Measurements from ENCODE around the gene FOXF1.
A peak's percentile ranks its signal among the peaks of the same experiment; 100 is the strongest.

Gene FOXF1

DNA sequence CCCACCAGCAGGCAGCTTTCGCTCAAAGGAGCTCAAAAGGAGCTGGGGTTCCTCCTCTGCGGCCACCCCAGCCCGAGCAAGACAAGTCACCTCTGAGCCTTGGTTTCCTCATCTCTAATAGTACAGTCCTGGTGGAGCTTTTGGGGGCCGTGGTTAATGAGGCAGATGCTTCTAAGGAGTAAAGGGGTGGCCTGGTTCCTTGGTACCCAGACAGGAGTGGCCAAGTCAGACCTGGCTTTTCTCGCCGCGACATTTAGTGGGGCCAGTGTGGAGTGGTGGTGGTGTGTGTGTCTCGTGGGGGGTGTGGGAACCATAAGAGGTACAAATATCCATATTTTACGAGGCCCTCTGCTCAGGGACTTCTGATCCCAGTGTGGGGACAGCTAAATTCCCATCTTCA lies 6.7 kb downstream of the FOXF1 start:
- H3K4me3 ChIP-seq (ENCODE audit: low read length) = no peak overlapping the region

DNA sequence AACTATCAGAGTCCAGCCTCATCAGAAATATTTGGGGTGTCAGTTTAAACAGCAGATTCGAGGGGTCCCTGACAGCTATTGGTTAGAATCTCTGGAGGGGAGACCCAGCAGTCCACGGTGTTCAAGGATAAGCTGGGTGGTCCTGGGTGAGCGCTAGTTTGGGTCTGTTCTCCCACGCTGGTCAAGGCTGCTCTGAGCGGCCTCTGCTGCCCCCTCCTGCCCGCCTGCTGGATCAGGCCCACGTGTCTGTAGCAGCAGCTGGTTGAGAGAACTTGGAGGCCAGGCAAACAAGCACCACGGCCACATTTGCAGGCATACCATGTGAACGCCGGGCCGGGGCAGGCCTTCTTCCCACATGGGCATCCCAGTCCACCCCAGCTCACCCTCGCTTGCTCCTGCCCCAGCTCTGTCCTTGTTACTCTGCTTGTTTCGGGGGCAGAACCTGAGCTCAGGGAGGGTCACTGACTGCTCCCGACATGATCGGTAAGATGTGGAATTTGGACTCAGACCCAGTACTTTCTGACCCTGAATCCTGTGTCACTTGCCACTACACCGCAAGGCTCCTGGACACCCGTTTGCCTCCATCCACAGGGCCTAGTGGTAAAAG lies 7.4 kb downstream of the FOXF1 start:
- peak overlapping the region; percentile 54 for H3K9ac ChIP-seq (ENCODE audit: low read length)
- no peaks in the 10 kb centered on the region for H3K9me3 ChIP-seq (ENCODE audit: control insufficient read depth, low read length)
- H3K4me1 ChIP-seq (ENCODE audit: control insufficient read depth, insufficient read depth, low read length) = peaks cover 5% of the 10 kb centered on the region
- no peak overlapping the region for H3K4me3 ChIP-seq (ENCODE audit: low read length)
- H3K36me3 ChIP-seq (ENCODE audit: control insufficient read depth, insufficient read depth, low read length) = no peaks in the 10 kb centered on the region
- H3K27me3 ChIP-seq (ENCODE audit: control insufficient read depth, insufficient read depth, low read length) = peaks cover 61% of the 10 kb centered on the region

More for the DNA sequence above, 6.7 kb downstream of the FOXF1 start:
- Histone ChIP-seq H3K4me1 (ENCODE audit: control insufficient read depth, insufficient read depth, low read length) (peaks cover 5% of the 10 kb centered on the region), H3K27me3 (ENCODE audit: control insufficient read depth, insufficient read depth, low read length) (peaks cover 62% of the 10 kb centered on the region), H3K9me3 (ENCODE audit: control insufficient read depth, low read length) (no peaks in the 10 kb centered on the region), H3K9ac (ENCODE audit: low read length) (peak overlapping the region; percentile 54), H3K36me3 (ENCODE audit: control insufficient read depth, insufficient read depth, low read length) (no peaks in the 10 kb centered on the region)

DNA sequence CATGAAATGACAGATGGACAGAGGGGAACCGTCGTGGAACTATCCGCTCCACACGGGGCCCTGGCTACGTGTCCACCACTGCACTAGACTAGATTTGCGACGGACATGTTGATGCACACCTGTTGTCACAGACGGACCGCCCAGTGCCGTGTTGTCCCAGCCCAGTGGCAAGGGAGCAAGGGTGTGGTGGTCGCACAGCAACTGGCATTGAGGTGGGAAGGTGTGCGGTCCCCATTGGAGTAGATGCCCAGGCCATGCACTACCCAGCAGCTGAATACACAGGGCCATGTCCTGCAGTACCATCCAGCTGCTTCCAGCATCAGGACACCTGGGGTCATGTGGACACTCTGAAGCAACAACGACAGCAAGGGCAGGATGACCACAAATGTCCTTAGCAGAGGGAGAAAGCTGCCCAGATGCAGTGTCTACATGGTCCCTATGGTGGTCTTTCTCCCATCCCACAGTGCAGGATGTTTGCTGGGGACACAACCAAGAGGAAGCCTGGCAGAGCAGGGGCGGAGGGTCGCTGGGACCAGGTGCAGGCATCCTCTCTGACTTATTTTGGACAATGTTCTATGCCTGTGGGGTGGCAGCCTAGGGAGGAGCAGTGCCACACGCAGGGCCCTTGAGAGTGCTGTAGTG lies 8.8 kb downstream of the FOXF1 start:
- Histone ChIP-seq H3K4me3 (ENCODE audit: low read length) (no peak overlapping the region), H3K27me3 (ENCODE audit: control insufficient read depth, insufficient read depth, low read length) (peaks cover 51% of the 10 kb centered on the region), H3K36me3 (ENCODE audit: control insufficient read depth, insufficient read depth, low read length) (no peaks in the 10 kb centered on the region), H3K4me1 (ENCODE audit: control insufficient read depth, insufficient read depth, low read length) (peaks cover 5% of the 10 kb centered on the region), H3K9me3 (ENCODE audit: control insufficient read depth, low read length) (no peaks in the 10 kb centered on the region), H3K9ac (ENCODE audit: low read length) (no peak overlapping the region)

DNA sequence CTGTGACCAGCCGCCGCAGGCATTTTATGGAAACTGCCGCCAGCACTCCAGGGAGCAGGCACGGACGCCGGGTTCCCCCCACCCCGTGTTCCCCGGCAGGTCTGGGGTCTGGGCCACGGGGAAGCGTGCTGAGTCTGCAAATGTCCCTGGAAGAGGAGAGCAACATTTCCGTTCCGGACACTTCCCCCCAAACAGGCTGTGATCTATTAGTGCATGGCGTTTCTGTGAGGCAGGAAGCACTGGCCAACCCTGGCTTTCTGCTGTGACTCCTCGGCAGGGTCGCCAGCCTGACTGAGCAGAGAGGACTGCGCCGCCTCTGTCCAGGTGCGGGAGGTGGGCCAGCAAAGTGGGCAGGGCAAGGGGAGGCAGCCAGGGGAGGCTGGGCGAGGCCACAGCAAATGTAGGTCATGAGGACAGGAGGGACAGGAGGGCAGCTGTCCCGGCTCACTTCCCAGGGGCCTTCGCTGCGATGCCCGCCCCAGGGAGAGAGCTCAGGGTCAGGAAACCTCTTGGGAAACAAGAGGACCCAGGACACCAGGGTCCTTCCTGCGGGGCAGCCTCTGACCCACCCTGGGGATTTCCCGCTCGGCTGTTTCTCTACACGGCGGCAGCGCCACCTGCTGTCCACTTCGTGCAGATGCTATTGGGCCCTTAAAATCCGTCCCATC lies 9.5 kb downstream of the FOXF1 start:
- no peak overlapping the region for H3K4me3 ChIP-seq (ENCODE audit: low read length)
- no peak overlapping the region for H3K9ac ChIP-seq (ENCODE audit: low read length)
- H3K4me1 ChIP-seq (ENCODE audit: control insufficient read depth, insufficient read depth, low read length) = peaks cover 5% of the 10 kb centered on the region
- H3K27me3 ChIP-seq (ENCODE audit: control insufficient read depth, insufficient read depth, low read length) = peaks cover 50% of the 10 kb centered on the region
- no peaks in the 10 kb centered on the region for H3K36me3 ChIP-seq (ENCODE audit: control insufficient read depth, insufficient read depth, low read length)
- no peaks in the 10 kb centered on the region for H3K9me3 ChIP-seq (ENCODE audit: control insufficient read depth, low read length)

DNA sequence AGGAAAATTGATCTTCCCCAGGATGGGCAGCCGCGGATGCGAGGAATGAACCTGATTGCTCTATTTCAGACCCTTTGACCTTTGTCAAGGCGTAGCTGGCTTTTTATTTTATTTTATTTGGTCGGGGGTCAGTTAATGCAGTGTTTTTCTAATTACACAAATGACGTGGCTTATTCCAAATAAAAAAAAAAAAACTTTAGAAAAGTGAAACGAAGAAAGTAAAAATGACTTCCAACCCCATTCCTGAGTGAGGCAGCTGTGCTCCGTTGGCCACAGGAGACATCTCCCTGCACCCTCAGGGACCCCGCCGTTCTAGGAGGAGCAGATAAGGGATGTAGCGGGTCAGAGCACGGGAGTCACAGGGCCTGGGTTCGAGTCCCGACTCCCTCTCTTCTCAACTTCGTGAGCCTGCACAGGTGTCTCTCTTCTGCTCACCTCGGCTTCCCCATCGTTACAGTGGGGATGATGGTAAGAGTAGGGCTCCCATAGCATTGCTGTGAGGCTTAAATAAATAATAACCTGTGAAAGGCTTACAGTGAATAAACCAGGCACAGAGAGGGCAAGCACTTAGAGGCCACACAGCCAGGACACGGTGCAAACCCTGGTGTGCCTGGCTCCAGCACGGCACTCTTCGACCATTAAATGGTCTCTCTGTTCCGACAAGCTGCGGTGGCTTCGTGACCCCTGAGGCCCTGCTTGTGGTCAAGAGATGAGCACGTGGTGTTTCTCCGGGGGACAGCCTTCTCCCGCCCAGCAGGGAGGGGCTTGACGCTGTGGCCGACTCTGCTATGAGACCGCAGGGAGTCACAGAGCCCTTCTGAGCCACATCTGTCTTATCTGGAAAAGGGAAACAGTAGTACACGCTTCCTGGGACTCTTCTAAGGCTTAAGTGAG lies 10.2 kb downstream of the FOXF1 start:
- no peak overlapping the region for H3K4me3 ChIP-seq (ENCODE audit: low read length)
- peaks cover 5% of the 10 kb centered on the region for H3K4me1 ChIP-seq (ENCODE audit: control insufficient read depth, insufficient read depth, low read length)
- H3K27me3 ChIP-seq (ENCODE audit: control insufficient read depth, insufficient read depth, low read length) = peaks cover 42% of the 10 kb centered on the region
- H3K9ac ChIP-seq (ENCODE audit: low read length) = no peak overlapping the region
- no peaks in the 10 kb centered on the region for H3K36me3 ChIP-seq (ENCODE audit: control insufficient read depth, insufficient read depth, low read length)
- no peaks in the 10 kb centered on the region for H3K9me3 ChIP-seq (ENCODE audit: control insufficient read depth, low read length)

DNA sequence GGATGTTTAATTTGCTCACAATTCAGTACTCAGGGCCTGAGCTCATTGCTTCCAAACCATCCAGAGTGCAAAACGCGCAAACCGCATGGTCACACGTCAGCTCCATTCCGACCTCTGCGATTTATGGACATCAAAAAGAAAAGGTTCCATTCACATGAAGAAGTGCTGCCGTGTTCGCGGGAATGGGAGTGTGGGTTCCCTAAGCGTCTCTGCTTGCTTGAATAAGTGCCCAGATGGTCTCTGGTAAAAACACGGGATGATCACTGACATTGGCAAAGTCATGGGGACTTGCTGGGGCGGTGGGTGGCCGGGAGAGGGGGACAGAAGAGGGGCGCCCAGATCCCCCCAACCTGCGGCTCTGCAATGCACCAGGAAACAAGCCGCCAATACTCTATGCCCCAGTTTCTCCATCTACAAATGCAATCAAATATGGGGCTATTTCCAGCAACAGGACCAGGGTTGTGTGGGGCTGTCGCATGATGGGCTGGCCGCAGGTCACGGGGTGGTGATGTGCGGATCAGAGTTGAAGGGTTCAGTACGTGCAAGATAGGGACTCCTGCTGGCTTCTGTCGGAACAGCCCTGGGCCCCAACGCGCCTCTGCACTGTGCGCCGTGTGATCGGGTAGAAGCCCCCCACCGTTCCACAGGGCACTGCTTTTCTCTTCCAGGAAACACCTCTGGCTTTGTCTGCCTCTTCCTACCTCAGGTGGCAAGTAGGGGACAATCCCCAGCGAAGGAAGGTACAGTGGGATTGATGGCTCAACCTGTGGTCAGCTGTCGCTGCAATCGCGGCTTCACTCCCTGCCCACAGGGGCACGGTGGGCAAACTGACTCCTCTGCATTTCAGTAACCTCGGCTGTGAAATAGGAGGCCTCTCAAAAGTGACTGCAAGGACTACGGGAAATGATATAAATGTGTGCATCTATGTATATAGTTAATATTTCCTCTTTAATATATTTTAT lies 11.2 kb downstream of the FOXF1 start:
- Histone ChIP-seq H3K36me3 (ENCODE audit: control insufficient read depth, insufficient read depth, low read length) (no peaks in the 10 kb centered on the region), H3K27me3 (ENCODE audit: control insufficient read depth, insufficient read depth, low read length) (peaks cover 33% of the 10 kb centered on the region), H3K4me1 (ENCODE audit: control insufficient read depth, insufficient read depth, low read length) (peaks cover 5% of the 10 kb centered on the region)

DNA sequence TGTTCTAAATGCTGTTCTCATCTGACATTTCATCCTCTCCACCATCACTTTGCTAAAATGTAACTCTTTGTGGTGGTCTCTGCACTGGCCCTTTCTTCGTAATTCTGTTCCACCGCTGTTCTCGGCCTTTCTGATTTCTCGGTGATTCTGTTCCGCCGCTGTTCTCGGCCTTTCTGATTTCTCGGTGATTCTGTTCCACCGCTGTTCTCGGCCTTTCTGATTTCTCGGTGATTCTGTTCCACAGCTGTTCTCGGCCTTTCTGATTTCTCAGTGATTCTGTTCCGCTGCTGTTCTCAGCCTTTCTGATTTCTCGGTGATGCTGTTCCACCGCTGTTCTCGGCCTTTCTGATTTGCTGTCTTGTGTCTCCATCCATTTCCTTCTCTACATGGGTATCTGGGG lies 12.3 kb downstream of the FOXF1 start:
- H3K9me3 ChIP-seq (ENCODE audit: control insufficient read depth, low read length) = no peaks in the 10 kb centered on the region
- H3K4me3 ChIP-seq (ENCODE audit: low read length) = no peak overlapping the region
- H3K36me3 ChIP-seq (ENCODE audit: control insufficient read depth, insufficient read depth, low read length) = no peaks in the 10 kb centered on the region
- H3K4me1 ChIP-seq (ENCODE audit: control insufficient read depth, insufficient read depth, low read length) = peaks cover 5% of the 10 kb centered on the region
- H3K27me3 ChIP-seq (ENCODE audit: control insufficient read depth, insufficient read depth, low read length) = peaks cover 22% of the 10 kb centered on the region
- H3K9ac ChIP-seq (ENCODE audit: low read length) = no peak overlapping the region

More for the DNA sequence above, 11.2 kb downstream of the FOXF1 start:
- Histone ChIP-seq H3K9ac (ENCODE audit: low read length) (no peak overlapping the region), H3K4me3 (ENCODE audit: low read length) (no peak overlapping the region), H3K9me3 (ENCODE audit: control insufficient read depth, low read length) (no peaks in the 10 kb centered on the region)

DNA sequence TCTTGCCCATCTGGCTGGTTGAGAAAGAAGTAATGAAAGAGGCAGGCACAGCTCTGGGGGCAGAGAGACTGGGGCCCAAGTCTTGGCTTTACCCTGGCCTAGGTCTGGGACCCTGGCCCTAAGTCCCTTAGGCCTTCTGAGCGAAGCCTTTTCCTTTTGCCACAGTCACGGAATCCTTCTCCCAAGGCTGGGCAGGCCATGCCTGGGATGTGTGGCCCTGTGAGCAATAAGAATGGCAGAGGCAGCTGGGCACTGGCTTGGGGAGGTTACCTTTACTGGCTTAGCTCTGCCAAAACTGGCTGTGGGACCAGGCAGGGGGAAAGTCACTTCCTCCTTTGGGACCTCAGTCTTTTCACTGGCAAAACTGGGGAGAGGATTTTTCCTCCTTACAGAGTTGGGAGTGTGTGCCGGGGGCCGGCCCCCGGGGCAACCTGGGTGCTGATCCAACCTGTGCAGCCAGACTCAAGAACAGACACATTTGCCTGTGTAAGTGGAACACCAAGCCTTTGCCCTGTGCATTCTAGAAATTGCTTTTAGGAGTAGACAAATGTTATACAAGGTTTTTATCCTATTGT lies 12.9 kb downstream of the FOXF1 start:
- Histone ChIP-seq H3K9ac (ENCODE audit: low read length) (no peak overlapping the region), H3K4me3 (ENCODE audit: low read length) (no peak overlapping the region), H3K27me3 (ENCODE audit: control insufficient read depth, insufficient read depth, low read length) (peaks cover 15% of the 10 kb centered on the region), H3K36me3 (ENCODE audit: control insufficient read depth, insufficient read depth, low read length) (no peaks in the 10 kb centered on the region), H3K4me1 (ENCODE audit: control insufficient read depth, insufficient read depth, low read length) (no peaks in the 10 kb centered on the region), H3K9me3 (ENCODE audit: control insufficient read depth, low read length) (no peaks in the 10 kb centered on the region)

DNA sequence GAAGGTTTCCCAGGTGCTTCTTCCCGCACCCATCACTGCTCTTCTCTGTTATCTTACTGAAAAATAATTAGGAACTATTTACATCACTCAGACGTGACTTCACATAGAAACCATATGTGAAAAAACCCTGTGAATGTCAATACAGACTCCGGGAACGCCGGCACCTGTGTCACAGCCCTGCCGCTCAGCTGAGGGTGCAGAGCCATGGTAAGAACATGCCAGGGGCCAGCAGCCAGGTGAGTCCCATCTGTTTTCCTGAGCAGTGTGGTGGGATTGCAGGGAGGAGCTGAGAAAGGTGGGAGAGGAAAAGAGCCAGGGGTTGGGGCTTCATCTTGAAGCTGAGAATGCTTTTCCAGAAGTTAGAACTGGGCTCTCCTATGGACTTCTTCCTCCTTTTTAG lies 13.7 kb downstream of the FOXF1 start:
- peaks cover 13% of the 10 kb centered on the region for H3K27me3 ChIP-seq (ENCODE audit: control insufficient read depth, insufficient read depth, low read length)
- H3K36me3 ChIP-seq (ENCODE audit: control insufficient read depth, insufficient read depth, low read length) = no peaks in the 10 kb centered on the region
- H3K4me1 ChIP-seq (ENCODE audit: control insufficient read depth, insufficient read depth, low read length) = no peaks in the 10 kb centered on the region
- H3K9ac ChIP-seq (ENCODE audit: low read length) = no peak overlapping the region
- no peak overlapping the region for H3K4me3 ChIP-seq (ENCODE audit: low read length)
- H3K9me3 ChIP-seq (ENCODE audit: control insufficient read depth, low read length) = no peaks in the 10 kb centered on the region

DNA sequence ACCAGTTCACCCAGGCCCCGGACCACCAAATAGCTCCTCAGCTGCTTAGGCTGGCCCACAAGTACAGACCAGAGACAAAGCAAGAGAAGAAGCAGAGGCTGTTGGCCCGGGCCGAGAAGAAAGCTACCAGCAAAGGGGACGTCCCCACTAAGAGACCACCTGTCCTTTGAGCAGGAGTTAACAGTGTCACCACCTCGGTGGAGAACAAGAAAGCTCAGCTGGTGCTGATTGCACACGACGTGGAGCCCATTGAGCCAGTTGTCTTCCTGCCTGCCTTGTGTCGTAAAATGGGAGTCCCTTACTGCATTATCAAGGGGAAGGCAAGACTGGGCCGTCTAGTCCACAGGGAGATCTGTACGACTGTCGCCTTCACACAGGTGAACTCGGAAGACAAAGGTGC lies 15.4 kb downstream of the FOXF1 start:
- Histone ChIP-seq H3K27me3 (ENCODE audit: control insufficient read depth, insufficient read depth, low read length) (peaks cover 5% of the 10 kb centered on the region), H3K4me1 (ENCODE audit: control insufficient read depth, insufficient read depth, low read length) (no peaks in the 10 kb centered on the region), H3K9ac (ENCODE audit: low read length) (no peak overlapping the region), H3K4me3 (ENCODE audit: low read length) (no peak overlapping the region), H3K9me3 (ENCODE audit: control insufficient read depth, low read length) (no peaks in the 10 kb centered on the region), H3K36me3 (ENCODE audit: control insufficient read depth, insufficient read depth, low read length) (no peaks in the 10 kb centered on the region)

DNA sequence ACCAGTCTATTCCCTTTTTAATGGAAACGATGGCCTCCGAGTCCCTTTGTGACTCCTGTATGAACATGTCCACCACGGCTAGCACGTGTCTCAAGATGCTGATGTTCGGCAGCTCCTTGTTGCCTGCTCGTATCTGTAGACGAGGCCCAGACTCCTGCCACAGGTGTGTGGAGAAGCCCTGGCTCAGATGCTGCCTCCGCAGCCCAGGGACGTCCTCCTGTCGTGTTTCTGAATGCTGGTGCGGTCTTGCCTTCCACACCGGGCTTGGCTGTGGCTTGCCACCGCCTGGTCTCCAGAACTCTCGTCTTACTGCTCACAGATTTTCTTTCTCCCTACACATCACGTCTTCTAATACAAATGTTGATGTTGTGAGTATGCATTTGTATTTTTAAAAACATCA lies 17.0 kb downstream of the FOXF1 start:
- no peaks in the 10 kb centered on the region for H3K4me1 ChIP-seq (ENCODE audit: control insufficient read depth, insufficient read depth, low read length)
- no peak overlapping the region for H3K4me3 ChIP-seq (ENCODE audit: low read length)
- no peak overlapping the region for H3K9ac ChIP-seq (ENCODE audit: low read length)
- no peaks in the 10 kb centered on the region for H3K36me3 ChIP-seq (ENCODE audit: control insufficient read depth, insufficient read depth, low read length)
- no peaks in the 10 kb centered on the region for H3K9me3 ChIP-seq (ENCODE audit: control insufficient read depth, low read length)
- peaks cover 4% of the 10 kb centered on the region for H3K27me3 ChIP-seq (ENCODE audit: control insufficient read depth, insufficient read depth, low read length)
